ENCODE measurements around the gene MYL4.
"Not testable (repeated sequence)": the region's sequence is repeated elsewhere in the genome, so short reads cannot be mapped to it uniquely, and the experiment has no call there.

Gene MYL4

GRCh38 chr17:47180337-47180736 lies 28.8 kb upstream of the MYL4 start:
- H4K8ac ChIP-seq (ENCODE audit: low read depth, low read length), result no peak overlapping the region
- no peaks in the 10 kb centered on the region for H3K27me3 ChIP-seq (ENCODE audit: control insufficient read depth in 3 of 3, insufficient read depth in 3 of 3, low read depth in 1 of 3, low read length in 3 of 3)
- no peak overlapping the region for H3K27ac ChIP-seq (replicated peaks; ENCODE audit: low read length)
- no peak overlapping the region for H3K9ac ChIP-seq (ENCODE audit: low read depth, low read length, poor library complexity)
- no peak overlapping the region for H2AFZ ChIP-seq (ENCODE audit: low read length)
- no peak for DNase-seq (ENCODE audit: low spot score)
- peaks cover 7% of the 10 kb centered on the region for H3K79me1 ChIP-seq (ENCODE audit: low read depth, low read length)
- peaks cover 0 to 2% of the 10 kb centered on the region in 2 donors for H3K4me1 ChIP-seq (ENCODE audit: control insufficient read depth in 2 of 2, insufficient read depth in 1 of 2, low read depth in 1 of 2, low read length in 2 of 2)
- H2AK5ac ChIP-seq (ENCODE audit: low read depth, low read length), result no peak overlapping the region
- H2BK5ac ChIP-seq (ENCODE audit: low read length), result no peak overlapping the region
- H3K14ac ChIP-seq (ENCODE audit: low read length), result no peak overlapping the region
- no peak overlapping the region for H2BK120ac ChIP-seq (ENCODE audit: low read depth, low read length)
- H2BK12ac ChIP-seq (ENCODE audit: low read length), result no peak overlapping the region
- H3K4me3 ChIP-seq (ENCODE audit: low read length in 2 of 2), result no peak overlapping the region
- H4K91ac ChIP-seq (ENCODE audit: low read depth, low read length, poor library complexity), result no peak overlapping the region
- no peak overlapping the region for H3K23ac ChIP-seq (ENCODE audit: low read depth, low read length, poor library complexity)
- H3K9me3 ChIP-seq (replicated peaks in 1 of 2; ENCODE audit: control insufficient read depth in 2 of 2, insufficient read depth in 1 of 2, low read depth in 1 of 2, low read length in 2 of 2), result no peaks in the 10 kb centered on the region
- no peak overlapping the region for H3K4ac ChIP-seq (ENCODE audit: low read length)
- H3K18ac ChIP-seq (ENCODE audit: low read length), result no peak overlapping the region
- no CpG with 5 or more reads among the region's 1 CpG for WGBS, 2 donors (ENCODE audit: extremely low coverage in 2 of 2, insufficient read length in 2 of 2, insufficient replicate concordance in 1 of 2)
- peaks cover 7 to 87% of the 10 kb centered on the region in 2 donors for H3K36me3 ChIP-seq (replicated peaks in 1 of 2; ENCODE audit: control insufficient read depth in 2 of 2, insufficient read depth in 2 of 2, low read length in 2 of 2)
- no peak overlapping the region for H2BK15ac ChIP-seq (ENCODE audit: low read length)
- no peak overlapping the region for H3K4me2 ChIP-seq (ENCODE audit: insufficient read depth, low read length, poor library complexity, severe bottlenecking)

DNA sequence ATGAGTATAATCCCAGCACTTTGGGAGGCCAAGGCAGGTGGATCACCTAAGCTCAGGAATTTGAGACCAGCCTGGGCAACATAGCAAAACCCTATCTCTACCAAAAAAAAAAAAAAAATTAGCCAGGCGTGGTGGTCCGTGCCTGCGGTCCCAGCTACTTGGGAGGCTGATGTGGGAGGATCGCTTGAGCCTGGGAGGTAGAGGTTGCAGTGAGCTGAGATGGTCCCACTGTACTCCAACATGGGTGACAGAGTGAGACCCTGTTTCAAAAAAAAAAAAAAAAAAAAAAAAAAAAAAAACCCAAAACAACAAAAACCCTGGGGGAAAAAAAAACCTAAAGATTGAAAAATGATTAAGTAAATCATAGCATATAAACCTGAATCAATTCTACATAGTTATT lies 28.2 kb upstream of the MYL4 start:
- H3K14ac ChIP-seq (ENCODE audit: low read length); H3K27me3 ChIP-seq (ENCODE audit: control insufficient read depth in 3 of 3, insufficient read depth in 3 of 3, low read depth in 1 of 3, low read length in 3 of 3); H3K9me3 ChIP-seq (replicated peaks in 1 of 2; ENCODE audit: control insufficient read depth in 2 of 2, insufficient read depth in 1 of 2, low read depth in 1 of 2, low read length in 2 of 2); H2BK120ac ChIP-seq (ENCODE audit: low read depth, low read length); H3K4ac ChIP-seq (ENCODE audit: low read length); H4K91ac ChIP-seq (ENCODE audit: low read depth, low read length, poor library complexity); H3K4me2 ChIP-seq (ENCODE audit: insufficient read depth, low read length, poor library complexity, severe bottlenecking); H2AFZ ChIP-seq (ENCODE audit: low read length); H3K27ac ChIP-seq (replicated peaks; ENCODE audit: low read length); H3K9ac ChIP-seq (ENCODE audit: low read depth, low read length, poor library complexity); H3K18ac ChIP-seq (ENCODE audit: low read length); H2BK5ac ChIP-seq (ENCODE audit: low read length); H3K23ac ChIP-seq (ENCODE audit: low read depth, low read length, poor library complexity); H2BK15ac ChIP-seq (ENCODE audit: low read length); H4K8ac ChIP-seq (ENCODE audit: low read depth, low read length); H2AK5ac ChIP-seq (ENCODE audit: low read depth, low read length); H3K79me1 ChIP-seq (ENCODE audit: low read depth, low read length); H3K4me1 ChIP-seq (ENCODE audit: control insufficient read depth in 2 of 2, insufficient read depth in 1 of 2, low read depth in 1 of 2, low read length in 2 of 2); DNase-seq (ENCODE audit: low spot score); H3K4me3 ChIP-seq (ENCODE audit: low read length in 2 of 2); H2BK12ac ChIP-seq (ENCODE audit: low read length): not testable (repeated sequence)
- no CpG with 5 or more reads among the region's 4 CpGs for WGBS, 2 donors (ENCODE audit: extremely low coverage in 2 of 2, insufficient read length in 2 of 2, insufficient replicate concordance in 1 of 2)
- peaks cover 7 to 86% of the 10 kb centered on the region in 2 donors for H3K36me3 ChIP-seq (replicated peaks in 1 of 2; ENCODE audit: control insufficient read depth in 2 of 2, insufficient read depth in 2 of 2, low read length in 2 of 2)

DNA sequence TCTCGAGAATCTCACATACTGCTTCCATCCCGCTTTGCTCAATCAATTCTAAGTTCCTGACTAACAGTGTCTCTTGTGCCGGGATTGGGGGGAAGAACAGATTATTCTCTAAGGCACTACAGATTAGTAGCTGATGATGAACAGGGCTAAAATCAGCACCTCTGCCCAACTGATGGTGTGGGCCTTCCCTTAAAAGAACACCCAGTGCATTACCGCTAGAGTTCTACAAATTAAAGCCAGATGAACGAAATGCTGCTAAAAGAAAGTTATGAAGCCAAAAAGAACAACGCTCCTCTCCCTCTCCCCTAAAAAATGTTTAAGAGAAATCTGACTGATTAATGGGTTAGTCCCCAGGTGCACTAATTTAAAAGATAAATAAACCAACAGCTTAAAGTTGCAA lies 24.5 kb upstream of the MYL4 start:
- Histone ChIP-seq H3K4me2 (ENCODE audit: insufficient read depth, low read length, poor library complexity, severe bottlenecking) (no peak overlapping the region), H4K91ac (ENCODE audit: low read depth, low read length, poor library complexity) (no peak overlapping the region), H2AFZ (ENCODE audit: low read length) (no peak overlapping the region), H3K9ac (ENCODE audit: low read depth, low read length, poor library complexity) (no peak overlapping the region), H2BK15ac (ENCODE audit: low read length) (no peak overlapping the region), H2BK5ac (ENCODE audit: low read length) (no peak overlapping the region), H3K79me1 (ENCODE audit: low read depth, low read length) (peaks cover 6% of the 10 kb centered on the region), H3K14ac (ENCODE audit: low read length) (no peak overlapping the region), H3K18ac (ENCODE audit: low read length) (no peak overlapping the region), H3K9me3 (replicated peaks in 1 of 2; ENCODE audit: control insufficient read depth in 2 of 2, insufficient read depth in 1 of 2, low read depth in 1 of 2, low read length in 2 of 2) (peaks cover 0 to 3% of the 10 kb centered on the region in 2 donors), H4K8ac (ENCODE audit: low read depth, low read length) (no peak overlapping the region), H3K4ac (ENCODE audit: low read length) (no peak overlapping the region), H2BK120ac (ENCODE audit: low read depth, low read length) (no peak overlapping the region), H3K4me1 (ENCODE audit: control insufficient read depth in 2 of 2, insufficient read depth in 1 of 2, low read depth in 1 of 2, low read length in 2 of 2) (peaks cover 0 to 2% of the 10 kb centered on the region in 2 donors), H3K27ac (replicated peaks; ENCODE audit: low read length) (no peak overlapping the region), H2AK5ac (ENCODE audit: low read depth, low read length) (no peak overlapping the region), H3K36me3 (replicated peaks in 1 of 2; ENCODE audit: control insufficient read depth in 2 of 2, insufficient read depth in 2 of 2, low read length in 2 of 2) (peaks cover 5 to 62% of the 10 kb centered on the region in 2 donors), H3K4me3 (ENCODE audit: low read length in 2 of 2) (no peak overlapping the region), H2BK12ac (ENCODE audit: low read length) (no peak overlapping the region), H3K27me3 (ENCODE audit: control insufficient read depth in 3 of 3, insufficient read depth in 3 of 3, low read depth in 1 of 3, low read length in 3 of 3) (no peaks in the 10 kb centered on the region), H3K23ac (ENCODE audit: low read depth, low read length, poor library complexity) (no peak overlapping the region)
- DNase-seq (ENCODE audit: low spot score), result no peak
- no CpG with 5 or more reads among the region's 6 CpGs for WGBS, 2 donors (ENCODE audit: extremely low coverage in 2 of 2, insufficient read length in 2 of 2, insufficient replicate concordance in 1 of 2)

- peak; percentile 9 for DNase-seq (ENCODE audit: low spot score)
- H2BK120ac ChIP-seq (ENCODE audit: low read depth, low read length), result no peak overlapping the region
- no peak overlapping the region for H2BK15ac ChIP-seq (ENCODE audit: low read length)
- H3K9me3 ChIP-seq (replicated peaks in 1 of 2; ENCODE audit: control insufficient read depth in 2 of 2, insufficient read depth in 1 of 2, low read depth in 1 of 2, low read length in 2 of 2), result peaks cover 0 to 3% of the 10 kb centered on the region in 2 donors
- peaks cover 0 to 30% of the 10 kb centered on the region in 2 donors for H3K36me3 ChIP-seq (replicated peaks in 1 of 2; ENCODE audit: control insufficient read depth in 2 of 2, insufficient read depth in 2 of 2, low read length in 2 of 2)
- peaks cover 3% of the 10 kb centered on the region for H3K79me1 ChIP-seq (ENCODE audit: low read depth, low read length)
- peaks cover 0 to 2% of the 10 kb centered on the region in 2 donors for H3K4me1 ChIP-seq (ENCODE audit: control insufficient read depth in 2 of 2, insufficient read depth in 1 of 2, low read depth in 1 of 2, low read length in 2 of 2)
- peak overlapping the region; percentile 95 for H3K14ac ChIP-seq (ENCODE audit: low read length)
- no peak overlapping the region for H2BK12ac ChIP-seq (ENCODE audit: low read length)
- H4K91ac ChIP-seq (ENCODE audit: low read depth, low read length, poor library complexity), result no peak overlapping the region
- H2AK5ac ChIP-seq (ENCODE audit: low read depth, low read length), result peak overlapping the region; percentile 77
- H3K4me2 ChIP-seq (ENCODE audit: insufficient read depth, low read length, poor library complexity, severe bottlenecking), result peak overlapping the region; percentile 72
- H3K27me3 ChIP-seq (ENCODE audit: control insufficient read depth in 3 of 3, insufficient read depth in 3 of 3, low read depth in 1 of 3, low read length in 3 of 3), result peaks cover 0 to 4% (median 0%) of the 10 kb centered on the region in 3 experiments
- H2AFZ ChIP-seq (ENCODE audit: low read length), result peak overlapping the region; percentile 87
- H3K9ac ChIP-seq (ENCODE audit: low read depth, low read length, poor library complexity), result peak overlapping the region; percentile 90
- peak overlapping the region; percentile 65 for H3K27ac ChIP-seq (replicated peaks; ENCODE audit: low read length)
- H3K4me3 ChIP-seq (ENCODE audit: low read length in 2 of 2), result peak overlapping the region; percentile 80 to 88
- peak overlapping the region; percentile 98 for H3K18ac ChIP-seq (ENCODE audit: low read length)
- WGBS, 2 donors (ENCODE audit: extremely low coverage in 2 of 2, insufficient read length in 2 of 2, insufficient replicate concordance in 1 of 2), result no CpG with 5 or more reads among the region's 15 CpGs
- peak overlapping the region; percentile 47 for H2BK5ac ChIP-seq (ENCODE audit: low read length)
- H3K4ac ChIP-seq (ENCODE audit: low read length), result no peak overlapping the region
- peak overlapping the region; percentile 15 for H3K23ac ChIP-seq (ENCODE audit: low read depth, low read length, poor library complexity)
- no peak overlapping the region for H4K8ac ChIP-seq (ENCODE audit: low read depth, low read length)
Measured at GRCh38 chr17:47188271-47188875, 20.8 kb upstream of the MYL4 start.
